SK-MEL-5 (cell line): Measurements from ENCODE around the gene PCDHGA7. TPM values are rescaled to one million over a fixed set of nuclear protein-coding genes. Genes with fewer than 3 reads are reported as not detected.

ENCODE experiments used
- total RNA-seq: library from RNA; depleted of rRNA; stranded (reverse); fragments of >200 nt; shearing (Covaris generic); gene quantifications from 2 replicates; pipeline ENCODE4 v1.2.3, GENCODE V29; 2014; rRNA removed

Gene PCDHGA7
- total RNA-seq, 1 experiment from 2014 or later, result 0.71 TPM

Other genes starting within 250 kb of the PCDHGA7 start
- gene PCDHB5, start 247.5 kb upstream of the PCDHGA7 start, total RNA-seq, result 2.0 and 3.1 TPM in 2 replicates
- gene PCDHB6, start 232.7 kb upstream of the PCDHGA7 start, total RNA-seq, result 0.21 and 0.43 TPM in 2 replicates
- gene PCDHB7, start 210.1 kb upstream of the PCDHGA7 start, total RNA-seq, result 0.24 and 0.29 TPM in 2 replicates
- gene PCDHB8, start 205.0 kb upstream of the PCDHGA7 start, total RNA-seq, result 0.43 and 0.74 TPM in 2 replicates
- 0.55 and 0.75 TPM in 2 replicates for gene PCDHB16, start 200.4 kb upstream of the PCDHGA7 start, total RNA-seq
- 0.05 and 0.90 TPM in 2 replicates for gene PCDHB9, start 195.6 kb upstream of the PCDHGA7 start, total RNA-seq
- 0.37 and 0.40 TPM in 2 replicates for gene PCDHB10, start 190.4 kb upstream of the PCDHGA7 start, total RNA-seq
- 0.55 and 0.75 TPM in 2 replicates for gene PCDHB11, start 183.1 kb upstream of the PCDHGA7 start, total RNA-seq
- 0.24 and 0.42 TPM in 2 replicates for gene PCDHB12, start 174.0 kb upstream of the PCDHGA7 start, total RNA-seq
- gene PCDHB13, start 168.8 kb upstream of the PCDHGA7 start, total RNA-seq, result 0.66 and 0.77 TPM in 2 replicates
- 0.24 and 0.40 TPM in 2 replicates for gene PCDHB14, start 159.4 kb upstream of the PCDHGA7 start, total RNA-seq
- 1.1 and 1.6 TPM in 2 replicates for gene PCDHB15, start 137.3 kb upstream of the PCDHGA7 start, total RNA-seq
- 0.11 TPM in 1 of 2 replicates, not detected in the other for gene SLC25A2, start 78.7 kb upstream of the PCDHGA7 start, total RNA-seq
- gene TAF7, start 62.0 kb upstream of the PCDHGA7 start, total RNA-seq, result 60.5 and 60.9 TPM in 2 replicates
- 0.63 and 0.67 TPM in 2 replicates for gene PCDHGA1, start 52.2 kb upstream of the PCDHGA7 start, total RNA-seq
- gene PCDHGA2, start 44.0 kb upstream of the PCDHGA7 start, total RNA-seq, result 1.7 and 2.0 TPM in 2 replicates
- gene PCDHGA3, start 38.9 kb upstream of the PCDHGA7 start, total RNA-seq, result 0.32 TPM in 1 of 2 replicates, not detected in the other
- gene PCDHGB1, start 32.6 kb upstream of the PCDHGA7 start, total RNA-seq, result 1.2 and 1.6 TPM in 2 replicates
- 1.4 and 1.6 TPM in 2 replicates for gene PCDHGA4, start 27.7 kb upstream of the PCDHGA7 start, total RNA-seq
- gene PCDHGB2, start 22.7 kb upstream of the PCDHGA7 start, total RNA-seq, result 1.5 and 1.7 TPM in 2 replicates
- 0.56 and 0.66 TPM in 2 replicates for gene PCDHGA5, start 18.6 kb upstream of the PCDHGA7 start, total RNA-seq
- 0.21 and 0.53 TPM in 2 replicates for gene PCDHGB3, start 12.5 kb upstream of the PCDHGA7 start, total RNA-seq
- gene PCDHGA6, start 8.9 kb upstream of the PCDHGA7 start, total RNA-seq, result 1.8 and 2.4 TPM in 2 replicates
- 0.08 and 0.26 TPM in 2 replicates for gene PCDHGB4, start 5.0 kb downstream of the PCDHGA7 start, total RNA-seq
- 0.05 and 0.13 TPM in 2 replicates for gene PCDHGA8, start 9.9 kb downstream of the PCDHGA7 start, total RNA-seq
- gene PCDHGB5, start 15.2 kb downstream of the PCDHGA7 start, total RNA-seq, result 0.29 and 0.50 TPM in 2 replicates
- gene PCDHGA9, start 20.0 kb downstream of the PCDHGA7 start, total RNA-seq, result 0.03 and 0.45 TPM in 2 replicates
- 0.21 and 0.40 TPM in 2 replicates for gene PCDHGB6, start 25.3 kb downstream of the PCDHGA7 start, total RNA-seq
- gene PCDHGA10, start 30.2 kb downstream of the PCDHGA7 start, total RNA-seq, result 0.18 and 0.21 TPM in 2 replicates
- 7.4 and 8.6 TPM in 2 replicates for gene PCDHGB7, start 34.9 kb downstream of the PCDHGA7 start, total RNA-seq
- gene PCDHGA11, start 38.3 kb downstream of the PCDHGA7 start, total RNA-seq, result 0.21 and 0.58 TPM in 2 replicates
- 10.0 and 13.8 TPM in 2 replicates for gene PCDHGA12, start 47.8 kb downstream of the PCDHGA7 start, total RNA-seq
- 9.8 and 12.5 TPM in 2 replicates for gene PCDHGC3, start 93.2 kb downstream of the PCDHGA7 start, total RNA-seq
- 0.11 TPM in 1 of 2 replicates, not detected in the other for gene PCDHGC4, start 102.3 kb downstream of the PCDHGA7 start, total RNA-seq
- gene PCDHGC5, start 106.3 kb downstream of the PCDHGA7 start, total RNA-seq, result 0.05 and 0.19 TPM in 2 replicates
- 32.8 TPM in 2 replicates for gene DIAPH1, start 236.3 kb downstream of the PCDHGA7 start, total RNA-seq